H9 (cell line): ENCODE data around the gene KL. TPM values are rescaled to one million over a fixed set of nuclear protein-coding genes. Genes with fewer than 3 reads are reported as not detected.
A peak's percentile ranks its signal among the peaks of the same experiment; 100 is the strongest.

Source experiments
- DNase-seq: peaks from one replicate; pipeline ENCODE4 v3.0.0-alpha.2; 2017
- H2AFZ ChIP-seq: one replicate; pipeline ENCODE4 v1.6.1; 2013; ENCODE audit warnings: mild to moderate bottlenecking, low read length, control low read depth, moderate library complexity
- H2AK5ac ChIP-seq: 2 replicates; pipeline ENCODE4 v1.6.1; 2013; ENCODE audit warnings: low read length, control low read depth, mixed read lengths; ENCODE audit not compliant: insufficient read length
- H2BK120ac ChIP-seq: one replicate; pipeline ENCODE4 v1.6.1; 2013; ENCODE audit warnings: low read depth, mild to moderate bottlenecking, low read length, control low read depth, inconsistent platforms; ENCODE audit not compliant: poor library complexity, severe bottlenecking
- H2BK12ac ChIP-seq: 2 replicates; pipeline ENCODE4 v1.6.1; 2013; ENCODE audit warnings: low read length, control low read depth, mixed read lengths, low read depth; ENCODE audit not compliant: insufficient read length
- H2BK15ac ChIP-seq: 2 replicates; pipeline ENCODE4 v1.6.1; 2013; ENCODE audit warnings: low read depth, low read length, control low read depth
- H2BK20ac ChIP-seq: one replicate; pipeline ENCODE4 v1.6.1; 2013; ENCODE audit warnings: low read depth, mild to moderate bottlenecking, low read length, control low read depth, inconsistent platforms; ENCODE audit not compliant: poor library complexity, severe bottlenecking
- H2BK5ac ChIP-seq: 2 replicates; pipeline ENCODE4 v1.6.1; 2013; ENCODE audit warnings: low read length, control low read depth, mixed read lengths; ENCODE audit not compliant: insufficient read length
- H3K14ac ChIP-seq: 2 replicates; pipeline ENCODE4 v1.6.1; 2013; ENCODE audit warnings: low read length, control low read depth; ENCODE audit not compliant: insufficient read depth
- H3K18ac ChIP-seq: 2 replicates; pipeline ENCODE4 v1.6.1; 2013; ENCODE audit warnings: low read depth, mild to moderate bottlenecking, mixed read lengths, low read length, control low read depth; ENCODE audit not compliant: insufficient read length
- H3K23ac ChIP-seq: 2 replicates; pipeline ENCODE4 v1.6.1; 2013; ENCODE audit warnings: low read length, control low read depth, mixed read lengths, low read depth; ENCODE audit not compliant: insufficient read length
- H3K23me2 ChIP-seq: 2 replicates; pipeline ENCODE4 v1.6.1; 2013; ENCODE audit warnings: low read depth, mild to moderate bottlenecking, mixed read lengths, low read length, control low read depth; ENCODE audit not compliant: insufficient read length, poor library complexity, severe bottlenecking
- H3K27ac ChIP-seq: 2 replicates; pipeline ENCODE4 v1.5.1; 2013; ENCODE audit warnings: low read length, control low read depth, mixed read lengths, low read depth; ENCODE audit not compliant: insufficient read length
- H3K27me3 ChIP-seq: 2 replicates; pipeline ENCODE4 v1.6.1; 2013; ENCODE audit warnings: low read length, control low read depth, inconsistent platforms; ENCODE audit not compliant: insufficient read depth
- H3K4ac ChIP-seq: 2 replicates; pipeline ENCODE4 v1.6.1; 2013; ENCODE audit warnings: low read depth, mild to moderate bottlenecking, control low read depth, inconsistent platforms, low read length, moderate library complexity
- H3K4me1 ChIP-seq: 2 replicates; pipeline ENCODE4 v1.6.1; 2013; ENCODE audit warnings: low read length, control low read depth, inconsistent platforms; ENCODE audit not compliant: insufficient read depth
- H3K4me2 ChIP-seq: 2 replicates; pipeline ENCODE4 v1.6.1; 2013; ENCODE audit warnings: low read length, control low read depth, mixed read lengths; ENCODE audit not compliant: insufficient read length, insufficient read depth
- H3K56ac ChIP-seq: 2 replicates; pipeline ENCODE4 v1.6.1; 2013; ENCODE audit warnings: low read depth, mild to moderate bottlenecking, mixed read lengths, low read length, control low read depth; ENCODE audit not compliant: insufficient read length
- H3K79me1 ChIP-seq: 2 replicates; pipeline ENCODE4 v1.6.1; 2013; ENCODE audit warnings: low read depth, mild to moderate bottlenecking, moderate library complexity, low read length, control low read depth, inconsistent platforms; ENCODE audit not compliant: insufficient read depth, poor library complexity, severe bottlenecking
- H3K79me2 ChIP-seq: 2 replicates; pipeline ENCODE4 v1.6.1; 2013; ENCODE audit warnings: low read length, control low read depth, inconsistent platforms; ENCODE audit not compliant: insufficient read depth
- H3K9ac ChIP-seq: 2 replicates; pipeline ENCODE4 v1.6.1; 2013; ENCODE audit warnings: low read length, control low read depth, mixed read lengths; ENCODE audit not compliant: insufficient read length; ENCODE audit errors: extremely low read depth
- H3K9me3 ChIP-seq: one replicate; pipeline ENCODE4 v1.6.1; 2013; ENCODE audit warnings: low read depth, low read length, inconsistent platforms; ENCODE audit not compliant: control insufficient read depth
- H3T11ph ChIP-seq: one replicate; pipeline ENCODE4 v1.6.1; 2013; ENCODE audit warnings: mild to moderate bottlenecking, low read length, control low read depth, inconsistent platforms
- H4K20me1 ChIP-seq: one replicate; pipeline ENCODE4 v1.6.1; 2013; ENCODE audit not compliant: control insufficient read depth, insufficient read length, insufficient read depth
- H4K5ac ChIP-seq: 2 replicates; pipeline ENCODE4 v1.6.1; 2013; ENCODE audit warnings: low read depth, mild to moderate bottlenecking, mixed read lengths, low read length, control low read depth; ENCODE audit not compliant: insufficient read length
- H4K8ac ChIP-seq: replicated peaks from 2 replicates; pipeline ENCODE4 v1.6.1; 2013; ENCODE audit warnings: low read length, control low read depth, mixed read lengths, low read depth; ENCODE audit not compliant: insufficient read length
- H4K91ac ChIP-seq: 2 replicates; pipeline ENCODE4 v1.6.1; 2013; ENCODE audit warnings: low read depth, mild to moderate bottlenecking, moderate library complexity, mixed read lengths, low read length, control low read depth; ENCODE audit not compliant: insufficient read length
- H3K27ac Mint-ChIP-seq, 3 experiments: 2 replicates in 2 of 3; 3 replicates in 1 of 3; pipeline ENCODE4 v1.8.0; 2020 to 2021; ENCODE audit warnings: mixed read lengths in 3 of 3, mild to moderate bottlenecking in 1 of 3, moderate library complexity in 1 of 3
- H3K27me3 Mint-ChIP-seq: 2 replicates; pipeline ENCODE4 v1.8.0; 2021; ENCODE audit warnings: low read depth, mild to moderate bottlenecking, moderate library complexity, mixed read lengths
- H3K36me3 Mint-ChIP-seq, 3 experiments: 2 replicates in 2 of 3; 3 replicates in 1 of 3; pipeline ENCODE4 v1.8.0; 2020 to 2021; ENCODE audit warnings: low read depth in 3 of 3, mixed read lengths in 3 of 3; ENCODE audit not compliant: insufficient read depth in 1 of 3
- H3K4me1 Mint-ChIP-seq, 2 experiments: 2 replicates each; pipeline ENCODE4 v1.8.0; 2020; ENCODE audit warnings: mixed read lengths in 2 of 2
- H3K4me3 Mint-ChIP-seq, 2 experiments: 2 replicates in 1 of 2; 3 replicates in 1 of 2; pipeline ENCODE4 v1.8.0; 2020 to 2021; ENCODE audit warnings: mild to moderate bottlenecking in 2 of 2, mixed read lengths in 2 of 2, moderate library complexity in 1 of 2
- H3K9me3 Mint-ChIP-seq, 2 experiments: 2 replicates in 1 of 2; 3 replicates in 1 of 2; pipeline ENCODE4 v1.8.0; 2020; ENCODE audit warnings: mild to moderate bottlenecking in 2 of 2, mixed read lengths in 2 of 2, moderate library complexity in 1 of 2
- WGBS: extraction: QIAGEN DNeasy Blood & Tissue Kit; methylation state at CpG from one replicate; pipeline ENCODE4 v1.1.7; 2013; ENCODE audit warnings: missing lambda C conversion rate, low lambda C conversion rate, mixed read lengths; ENCODE audit not compliant: insufficient read length; ENCODE audit errors: extremely low coverage; 5-methylcytosine and 5-hydroxymethylcytosine counted together
- total RNA-seq: library from RNA; stranded (reverse); gene quantifications from 2 replicates; pipeline ENCODE4 v1.2.1, GENCODE V29; 2021
- TF ChIP-seq, protein P1 (sequence below): fragments of 200-600 bp; sonication (generic); conservative IDR thresholded peaks from 3 replicates; pipeline ENCODE4 v1.8.0; 2021; ENCODE audit warnings: antibody characterized with exemption, mild to moderate bottlenecking

The KL gene
- total RNA-seq, 1 experiment from 2014 or later: not detected

DNA sequence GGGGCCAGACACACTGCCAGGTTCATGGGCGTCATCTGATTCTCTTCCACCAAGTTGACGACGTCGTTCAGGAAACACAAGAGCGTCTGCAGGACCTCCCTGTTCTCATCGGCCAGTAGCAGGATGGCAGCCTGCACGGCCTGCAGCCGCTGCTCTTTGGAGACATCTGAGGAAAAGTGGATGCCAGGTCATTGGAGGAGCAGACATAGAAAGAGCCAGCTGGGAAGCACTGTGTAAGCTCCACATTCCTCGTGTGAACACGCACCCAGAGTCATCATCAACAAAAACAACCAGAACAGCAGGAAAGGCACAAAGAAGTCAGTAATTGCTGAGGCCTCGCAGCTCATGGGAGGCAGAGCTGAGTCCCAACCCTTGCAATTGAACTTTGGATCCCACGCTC, 96.5 kb downstream of the KL start:
- Histone ChIP-seq H2BK120ac (no peak overlapping the region), H2BK20ac (no peak overlapping the region), H3K27ac (no peak overlapping the region), H3K4me2 (no peak overlapping the region), H3K23me2 (no peaks in the 10 kb centered on the region), H4K5ac (no peak overlapping the region), H4K8ac (no peak overlapping the region), H3K56ac (no peak overlapping the region), H3K4me1 (no peaks in the 10 kb centered on the region), H3K27me3 (0 out of 2 replicates have a peak, but pooled peaks cover 2% of the 10 kb centered on the region), H3K4ac (no peak overlapping the region), H3K18ac (no peak overlapping the region), H4K20me1 (no peaks in the 10 kb centered on the region), H3K23ac (no peak overlapping the region), H3K9me3 (no peaks in the 10 kb centered on the region), H3K79me2 (no peaks in the 10 kb centered on the region), H2AK5ac (no peak overlapping the region), H2AFZ (no peak overlapping the region), H2BK5ac (no peak overlapping the region), H3K79me1 (no peaks in the 10 kb centered on the region), H3K9ac (no peak overlapping the region), H3K14ac (no peak overlapping the region), H2BK12ac (no peak overlapping the region), H3T11ph (no peak overlapping the region), H2BK15ac (no peak overlapping the region), H4K91ac (no peak overlapping the region)
- no peak for DNase-seq
- Mint-ChIP-seq H3K9me3 (no peaks in the 10 kb centered on the region), H3K4me1 (no peaks in the 10 kb centered on the region), H3K27ac (0 out of 7 replicates have a peak overlapping the region, but pooled peaks of 1 of the 3 experiments have one; percentile 37), H3K4me3 (no peak overlapping the region), H3K27me3 (no peaks in the 10 kb centered on the region), H3K36me3 (no peaks in the 10 kb centered on the region)
- TF ChIP-seq, protein P1, sequence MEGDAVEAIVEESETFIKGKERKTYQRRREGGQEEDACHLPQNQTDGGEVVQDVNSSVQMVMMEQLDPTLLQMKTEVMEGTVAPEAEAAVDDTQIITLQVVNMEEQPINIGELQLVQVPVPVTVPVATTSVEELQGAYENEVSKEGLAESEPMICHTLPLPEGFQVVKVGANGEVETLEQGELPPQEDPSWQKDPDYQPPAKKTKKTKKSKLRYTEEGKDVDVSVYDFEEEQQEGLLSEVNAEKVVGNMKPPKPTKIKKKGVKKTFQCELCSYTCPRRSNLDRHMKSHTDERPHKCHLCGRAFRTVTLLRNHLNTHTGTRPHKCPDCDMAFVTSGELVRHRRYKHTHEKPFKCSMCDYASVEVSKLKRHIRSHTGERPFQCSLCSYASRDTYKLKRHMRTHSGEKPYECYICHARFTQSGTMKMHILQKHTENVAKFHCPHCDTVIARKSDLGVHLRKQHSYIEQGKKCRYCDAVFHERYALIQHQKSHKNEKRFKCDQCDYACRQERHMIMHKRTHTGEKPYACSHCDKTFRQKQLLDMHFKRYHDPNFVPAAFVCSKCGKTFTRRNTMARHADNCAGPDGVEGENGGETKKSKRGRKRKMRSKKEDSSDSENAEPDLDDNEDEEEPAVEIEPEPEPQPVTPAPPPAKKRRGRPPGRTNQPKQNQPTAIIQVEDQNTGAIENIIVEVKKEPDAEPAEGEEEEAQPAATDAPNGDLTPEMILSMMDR: no peak
- no CpG with 5 or more reads among the region's 12 CpGs for WGBS
